ENCODE data around the gene TFG.

DNA sequence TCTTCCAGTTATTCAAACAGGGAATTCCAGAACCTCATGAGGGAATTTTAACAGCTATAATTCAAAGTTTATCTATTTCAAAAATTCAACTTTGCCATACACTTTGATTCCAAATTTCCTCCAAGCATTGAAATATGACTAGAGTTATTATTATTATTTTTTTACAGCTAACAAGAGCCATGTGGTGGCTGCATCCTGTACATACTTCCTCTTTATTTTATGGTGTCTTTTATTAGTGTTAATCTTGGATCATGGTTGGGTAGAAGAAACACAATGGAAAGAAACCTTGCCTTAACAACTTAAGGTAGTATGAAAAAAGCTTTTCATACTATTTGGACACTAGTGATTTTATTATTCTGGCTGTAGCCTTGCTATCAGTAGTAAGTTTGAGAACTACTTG lies 52.7 kb downstream of the TFG start:
- no peak for TF ChIP-seq PHB (CRISPR knock-in tag; IDR thresholded peaks at IDR 0.05)
- TF ChIP-seq HMBOX1 (IDR thresholded peaks at IDR 0.05): no peak
- TF ChIP-seq ATF3 (IDR thresholded peaks at IDR 0.05): no peak
- no peak for TF ChIP-seq ATF3 (CRISPR knock-in tag; conservative IDR thresholded peaks at IDR 0.05)
- TF ChIP-seq ZBTB11 (CRISPR knock-in tag; IDR thresholded peaks at IDR 0.05): no peak
- TF ChIP-seq NFYB (IDR thresholded peaks at IDR 0.05; ENCODE audit: extremely low read depth, insufficient read length): no peak
- TF ChIP-seq, protein P1, sequence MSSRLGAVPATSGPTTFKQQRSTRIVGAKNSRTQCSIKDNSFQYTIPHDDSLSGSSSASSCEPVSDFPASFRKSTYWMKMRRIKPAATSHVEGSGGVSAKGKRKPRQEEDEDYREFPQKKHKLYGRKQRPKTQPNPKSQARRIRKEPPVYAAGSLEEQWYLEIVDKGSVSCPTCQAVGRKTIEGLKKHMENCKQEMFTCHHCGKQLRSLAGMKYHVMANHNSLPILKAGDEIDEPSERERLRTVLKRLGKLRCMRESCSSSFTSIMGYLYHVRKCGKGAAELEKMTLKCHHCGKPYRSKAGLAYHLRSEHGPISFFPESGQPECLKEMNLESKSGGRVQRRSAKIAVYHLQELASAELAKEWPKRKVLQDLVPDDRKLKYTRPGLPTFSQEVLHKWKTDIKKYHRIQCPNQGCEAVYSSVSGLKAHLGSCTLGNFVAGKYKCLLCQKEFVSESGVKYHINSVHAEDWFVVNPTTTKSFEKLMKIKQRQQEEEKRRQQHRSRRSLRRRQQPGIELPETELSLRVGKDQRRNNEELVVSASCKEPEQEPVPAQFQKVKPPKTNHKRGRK (tag; IDR thresholded peaks at IDR 0.05): no peak
- no peak for TF ChIP-seq CTCF (IDR thresholded peaks at IDR 0.05 in 2 of 3, conservative IDR thresholded peaks at IDR 0.05 in 1 of 3; ENCODE audit: insufficient read depth in 2 of 3, low read depth in 1 of 3, low read length in 3 of 3)
- no peak for TF ChIP-seq ZNF436 (CRISPR knock-in tag; IDR thresholded peaks at IDR 0.05)
- TF ChIP-seq, protein P2, sequence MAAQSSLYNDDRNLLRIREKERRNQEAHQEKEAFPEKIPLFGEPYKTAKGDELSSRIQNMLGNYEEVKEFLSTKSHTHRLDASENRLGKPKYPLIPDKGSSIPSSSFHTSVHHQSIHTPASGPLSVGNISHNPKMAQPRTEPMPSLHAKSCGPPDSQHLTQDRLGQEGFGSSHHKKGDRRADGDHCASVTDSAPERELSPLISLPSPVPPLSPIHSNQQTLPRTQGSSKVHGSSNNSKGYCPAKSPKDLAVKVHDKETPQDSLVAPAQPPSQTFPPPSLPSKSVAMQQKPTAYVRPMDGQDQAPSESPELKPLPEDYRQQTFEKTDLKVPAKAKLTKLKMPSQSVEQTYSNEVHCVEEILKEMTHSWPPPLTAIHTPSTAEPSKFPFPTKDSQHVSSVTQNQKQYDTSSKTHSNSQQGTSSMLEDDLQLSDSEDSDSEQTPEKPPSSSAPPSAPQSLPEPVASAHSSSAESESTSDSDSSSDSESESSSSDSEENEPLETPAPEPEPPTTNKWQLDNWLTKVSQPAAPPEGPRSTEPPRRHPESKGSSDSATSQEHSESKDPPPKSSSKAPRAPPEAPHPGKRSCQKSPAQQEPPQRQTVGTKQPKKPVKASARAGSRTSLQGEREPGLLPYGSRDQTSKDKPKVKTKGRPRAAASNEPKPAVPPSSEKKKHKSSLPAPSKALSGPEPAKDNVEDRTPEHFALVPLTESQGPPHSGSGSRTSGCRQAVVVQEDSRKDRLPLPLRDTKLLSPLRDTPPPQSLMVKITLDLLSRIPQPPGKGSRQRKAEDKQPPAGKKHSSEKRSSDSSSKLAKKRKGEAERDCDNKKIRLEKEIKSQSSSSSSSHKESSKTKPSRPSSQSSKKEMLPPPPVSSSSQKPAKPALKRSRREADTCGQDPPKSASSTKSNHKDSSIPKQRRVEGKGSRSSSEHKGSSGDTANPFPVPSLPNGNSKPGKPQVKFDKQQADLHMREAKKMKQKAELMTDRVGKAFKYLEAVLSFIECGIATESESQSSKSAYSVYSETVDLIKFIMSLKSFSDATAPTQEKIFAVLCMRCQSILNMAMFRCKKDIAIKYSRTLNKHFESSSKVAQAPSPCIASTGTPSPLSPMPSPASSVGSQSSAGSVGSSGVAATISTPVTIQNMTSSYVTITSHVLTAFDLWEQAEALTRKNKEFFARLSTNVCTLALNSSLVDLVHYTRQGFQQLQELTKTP (IDR thresholded peaks at IDR 0.05; ENCODE audit: low read depth in 1 of 2, partially characterized antibody in 2 of 2): no peak
- TF ChIP-seq NR4A1 (CRISPR knock-in tag; IDR thresholded peaks at IDR 0.05): no peak
- TF ChIP-seq NR4A1 (tag; IDR thresholded peaks at IDR 0.05): no peak
- TF ChIP-seq U2AF1 (optimal IDR thresholded peaks at IDR 0.05; ENCODE audit: low read depth, low read length): no peak
- no peak for TF ChIP-seq FOXP1 (CRISPR knock-in tag; IDR thresholded peaks at IDR 0.05)
